Measurements from ENCODE around the gene SCN3B. TPM values are rescaled to one million over a fixed set of nuclear protein-coding genes. Genes with fewer than 3 reads are reported as not detected.

The SCN3B gene
- total and polyA plus RNA-seq, 2 of the 4 experiments (the other 2 are of a cell fraction), result under 0.01 to 0.03 TPM

- H4K91ac ChIP-seq (ENCODE audit: insufficient read depth, low read depth, low read length), result no peak overlapping the region
- H4K5ac ChIP-seq (ENCODE audit: low read depth, low read length), result no peak overlapping the region
- H3K27me3 ChIP-seq (ENCODE audit: control insufficient read depth, insufficient read depth, low read length), result peaks cover 6% of the 10 kb centered on the region
- TF ChIP-seq, protein P1, sequence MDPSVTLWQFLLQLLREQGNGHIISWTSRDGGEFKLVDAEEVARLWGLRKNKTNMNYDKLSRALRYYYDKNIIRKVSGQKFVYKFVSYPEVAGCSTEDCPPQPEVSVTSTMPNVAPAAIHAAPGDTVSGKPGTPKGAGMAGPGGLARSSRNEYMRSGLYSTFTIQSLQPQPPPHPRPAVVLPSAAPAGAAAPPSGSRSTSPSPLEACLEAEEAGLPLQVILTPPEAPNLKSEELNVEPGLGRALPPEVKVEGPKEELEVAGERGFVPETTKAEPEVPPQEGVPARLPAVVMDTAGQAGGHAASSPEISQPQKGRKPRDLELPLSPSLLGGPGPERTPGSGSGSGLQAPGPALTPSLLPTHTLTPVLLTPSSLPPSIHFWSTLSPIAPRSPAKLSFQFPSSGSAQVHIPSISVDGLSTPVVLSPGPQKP (IDR thresholded peaks at IDR 0.05; ENCODE audit: borderline replicate concordance, low read depth, low read length), result no peak
- no peak for TF ChIP-seq SMC3 (IDR thresholded peaks at IDR 0.05; ENCODE audit: low read depth, low read length)
- no peak for TF ChIP-seq RFX5 (IDR thresholded peaks at IDR 0.05; ENCODE audit: low read depth, low read length)
- TF ChIP-seq, protein P2, sequence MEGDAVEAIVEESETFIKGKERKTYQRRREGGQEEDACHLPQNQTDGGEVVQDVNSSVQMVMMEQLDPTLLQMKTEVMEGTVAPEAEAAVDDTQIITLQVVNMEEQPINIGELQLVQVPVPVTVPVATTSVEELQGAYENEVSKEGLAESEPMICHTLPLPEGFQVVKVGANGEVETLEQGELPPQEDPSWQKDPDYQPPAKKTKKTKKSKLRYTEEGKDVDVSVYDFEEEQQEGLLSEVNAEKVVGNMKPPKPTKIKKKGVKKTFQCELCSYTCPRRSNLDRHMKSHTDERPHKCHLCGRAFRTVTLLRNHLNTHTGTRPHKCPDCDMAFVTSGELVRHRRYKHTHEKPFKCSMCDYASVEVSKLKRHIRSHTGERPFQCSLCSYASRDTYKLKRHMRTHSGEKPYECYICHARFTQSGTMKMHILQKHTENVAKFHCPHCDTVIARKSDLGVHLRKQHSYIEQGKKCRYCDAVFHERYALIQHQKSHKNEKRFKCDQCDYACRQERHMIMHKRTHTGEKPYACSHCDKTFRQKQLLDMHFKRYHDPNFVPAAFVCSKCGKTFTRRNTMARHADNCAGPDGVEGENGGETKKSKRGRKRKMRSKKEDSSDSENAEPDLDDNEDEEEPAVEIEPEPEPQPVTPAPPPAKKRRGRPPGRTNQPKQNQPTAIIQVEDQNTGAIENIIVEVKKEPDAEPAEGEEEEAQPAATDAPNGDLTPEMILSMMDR (conservative IDR thresholded peaks at IDR 0.05; ENCODE audit: low read depth, low read length), result no peak
- no peak for TF ChIP-seq CEBPB (IDR thresholded peaks at IDR 0.05; ENCODE audit: low read depth, low read length)
- H3K9me3 ChIP-seq (ENCODE audit: control insufficient read depth, insufficient read depth, low read length), result no peaks in the 10 kb centered on the region
- no peak overlapping the region for H2BK20ac ChIP-seq (ENCODE audit: low read depth, low read length)
- H3K9me1 ChIP-seq (ENCODE audit: insufficient read depth, low read length), result no peaks in the 10 kb centered on the region
- BruUV-seq (replicated peaks), result no TSS peak
- ATAC-seq (ENCODE audit: low read depth) (no peak), DNase-seq (no peak)
- H4K20me1 ChIP-seq (ENCODE audit: insufficient read depth, low read length), result no peaks in the 10 kb centered on the region
- no peak overlapping the region for H2AK9ac ChIP-seq (replicated peaks; ENCODE audit: low read depth, low read length, poor library complexity)
- H3K14ac ChIP-seq (replicated peaks; ENCODE audit: low read depth, low read length), result no peak overlapping the region
- H2BK5ac ChIP-seq (ENCODE audit: low read depth, low read length, poor library complexity, severe bottlenecking), result no peak overlapping the region
- no peaks in the 10 kb centered on the region for H3K36me3 ChIP-seq (ENCODE audit: control insufficient read depth, insufficient read depth, low read length)
- H3K79me1 ChIP-seq (ENCODE audit: low read depth in 1 of 2, low read length in 2 of 2), result no peaks in the 10 kb centered on the region
- H2BK15ac ChIP-seq (ENCODE audit: low read depth, low read length), result no peak overlapping the region
- dilution Hi-C loops (cut with HindIII; ENCODE audit: low sequenced_read_pairs, unreplicated experiment), result no loop called here
- H3K56ac ChIP-seq (ENCODE audit: extremely low read depth, insufficient read depth, low read length), result no peak overlapping the region
- H3K4me2 ChIP-seq (ENCODE audit: low read depth, low read length), result no peak overlapping the region
- H2AFZ ChIP-seq (replicated peaks; ENCODE audit: low read length, poor library complexity), result no peak overlapping the region
- H2BK120ac ChIP-seq (ENCODE audit: low read depth, low read length), result no peak overlapping the region
- in situ Hi-C loops (cut with MboI; ENCODE audit: low sequenced_read_pairs), result no loop called here
- no peak overlapping the region for H3K27ac ChIP-seq (ENCODE audit: insufficient read depth, low read length)
- H3K9ac ChIP-seq (ENCODE audit: low read depth, low read length), result no peak overlapping the region
- no peak overlapping the region for H2AK5ac ChIP-seq (ENCODE audit: low read depth, low read length)
- no CpG with 5 or more reads among the region's 9 CpGs for WGBS, 2 experiments (ENCODE audit: extremely low coverage in 2 of 2, insufficient read length in 1 of 2)
- H3K4me3 ChIP-seq (ENCODE audit: insufficient read depth, low read depth, low read length), result no peak overlapping the region
- H3K4ac ChIP-seq (ENCODE audit: low read depth, low read length), result no peak overlapping the region
- ChIA-PET POLR2A (ENCODE audit: unreplicated experiment) (no interaction called here), CTCF (no interaction called here)
- intact Hi-C loops (cut with micrococcal nuclease), result no loop called here
- H3K4me1 ChIP-seq (ENCODE audit: control insufficient read depth, insufficient read depth, low read length), result no peaks in the 10 kb centered on the region
- H4K8ac ChIP-seq (ENCODE audit: low read depth in 2 of 2, low read length in 2 of 2), result no peak overlapping the region
- no peak overlapping the region for H3K18ac ChIP-seq (ENCODE audit: low read depth, low read length)
- H3K23ac ChIP-seq (ENCODE audit: low read depth, low read length), result no peak overlapping the region
Measured at GRCh38 chr11:123695231-123695630, 40.8 kb upstream of the SCN3B start.
